Measurements from ENCODE around the gene LRFN2. TPM values are rescaled to one million over a fixed set of nuclear protein-coding genes. Genes with fewer than 3 reads are reported as not detected.

Gene LRFN2
- total and polyA plus RNA-seq, 2 experiments from 2014 or later = 0.29 to 2.5 TPM

DNA sequence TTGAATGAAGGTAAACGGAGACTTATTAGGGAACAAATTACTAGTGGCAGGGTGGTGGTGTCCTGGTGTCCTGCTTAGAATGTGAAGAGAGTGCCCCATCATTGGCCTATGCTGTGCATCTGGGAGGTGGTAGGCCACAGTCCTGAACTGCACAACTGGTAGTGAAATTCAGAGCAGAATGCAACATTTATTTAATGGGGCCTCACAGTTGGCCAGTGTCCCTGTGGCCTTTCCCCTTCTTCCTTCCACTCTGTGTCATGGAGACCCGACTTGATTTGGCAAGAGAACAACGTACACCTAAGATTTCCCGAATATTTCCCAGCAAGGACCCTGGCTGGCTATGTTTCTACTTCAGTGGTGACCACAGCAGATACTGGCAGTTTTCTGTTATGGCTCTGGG is 206.9 kb downstream of the LRFN2 start:
- no peaks in the 10 kb centered on the region for H3F3A ChIP-seq (replicated peaks; ENCODE audit: low read depth)
- no peaks in the 10 kb centered on the region for H3K9me3 Mint-ChIP-seq
- H3K27ac Mint-ChIP-seq = no peak overlapping the region
- no peak for ATAC-seq
- H3K36me3 Mint-ChIP-seq (ENCODE audit: low read depth) = no peaks in the 10 kb centered on the region
- peaks cover 12% of the 10 kb centered on the region for H3K9me2 ChIP-seq (ENCODE audit: insufficient read depth)
- H3K4me2 ChIP-seq = no peak overlapping the region
- no peak for TF ChIP-seq EZH2 (IDR thresholded peaks at IDR 0.05; ENCODE audit: low read depth, unreplicated experiment)
- TF ChIP-seq, protein P1, sequence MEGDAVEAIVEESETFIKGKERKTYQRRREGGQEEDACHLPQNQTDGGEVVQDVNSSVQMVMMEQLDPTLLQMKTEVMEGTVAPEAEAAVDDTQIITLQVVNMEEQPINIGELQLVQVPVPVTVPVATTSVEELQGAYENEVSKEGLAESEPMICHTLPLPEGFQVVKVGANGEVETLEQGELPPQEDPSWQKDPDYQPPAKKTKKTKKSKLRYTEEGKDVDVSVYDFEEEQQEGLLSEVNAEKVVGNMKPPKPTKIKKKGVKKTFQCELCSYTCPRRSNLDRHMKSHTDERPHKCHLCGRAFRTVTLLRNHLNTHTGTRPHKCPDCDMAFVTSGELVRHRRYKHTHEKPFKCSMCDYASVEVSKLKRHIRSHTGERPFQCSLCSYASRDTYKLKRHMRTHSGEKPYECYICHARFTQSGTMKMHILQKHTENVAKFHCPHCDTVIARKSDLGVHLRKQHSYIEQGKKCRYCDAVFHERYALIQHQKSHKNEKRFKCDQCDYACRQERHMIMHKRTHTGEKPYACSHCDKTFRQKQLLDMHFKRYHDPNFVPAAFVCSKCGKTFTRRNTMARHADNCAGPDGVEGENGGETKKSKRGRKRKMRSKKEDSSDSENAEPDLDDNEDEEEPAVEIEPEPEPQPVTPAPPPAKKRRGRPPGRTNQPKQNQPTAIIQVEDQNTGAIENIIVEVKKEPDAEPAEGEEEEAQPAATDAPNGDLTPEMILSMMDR (conservative IDR thresholded peaks at IDR 0.05; ENCODE audit: low read depth in 2 of 2) = no peak
- TF ChIP-seq JUNB (IDR thresholded peaks at IDR 0.05; ENCODE audit: unreplicated experiment) = no peak
- no peak for TF ChIP-seq NANOG (IDR thresholded peaks at IDR 0.05; ENCODE audit: borderline replicate concordance)
- TF ChIP-seq ZNF331 (CRISPR knock-in tag; IDR thresholded peaks at IDR 0.05; ENCODE audit: low read depth) = no peak
- no peak for TF ChIP-seq CREB1 (CRISPR knock-in tag; IDR thresholded peaks at IDR 0.05; ENCODE audit: low read depth)
- TF ChIP-seq, protein P2, sequence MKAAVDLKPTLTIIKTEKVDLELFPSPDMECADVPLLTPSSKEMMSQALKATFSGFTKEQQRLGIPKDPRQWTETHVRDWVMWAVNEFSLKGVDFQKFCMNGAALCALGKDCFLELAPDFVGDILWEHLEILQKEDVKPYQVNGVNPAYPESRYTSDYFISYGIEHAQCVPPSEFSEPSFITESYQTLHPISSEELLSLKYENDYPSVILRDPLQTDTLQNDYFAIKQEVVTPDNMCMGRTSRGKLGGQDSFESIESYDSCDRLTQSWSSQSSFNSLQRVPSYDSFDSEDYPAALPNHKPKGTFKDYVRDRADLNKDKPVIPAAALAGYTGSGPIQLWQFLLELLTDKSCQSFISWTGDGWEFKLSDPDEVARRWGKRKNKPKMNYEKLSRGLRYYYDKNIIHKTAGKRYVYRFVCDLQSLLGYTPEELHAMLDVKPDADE (IDR thresholded peaks at IDR 0.05) = no peak
- no peak for TF ChIP-seq STAT1 (IDR thresholded peaks at IDR 0.05; ENCODE audit: unreplicated experiment)
- no peak for TF ChIP-seq POLR2AphosphoS5 (IDR thresholded peaks at IDR 0.05; ENCODE audit: low read depth)
- TF ChIP-seq EZH2phosphoT487 (IDR thresholded peaks at IDR 0.05; ENCODE audit: unreplicated experiment) = no peak
- TF ChIP-seq, protein P3, sequence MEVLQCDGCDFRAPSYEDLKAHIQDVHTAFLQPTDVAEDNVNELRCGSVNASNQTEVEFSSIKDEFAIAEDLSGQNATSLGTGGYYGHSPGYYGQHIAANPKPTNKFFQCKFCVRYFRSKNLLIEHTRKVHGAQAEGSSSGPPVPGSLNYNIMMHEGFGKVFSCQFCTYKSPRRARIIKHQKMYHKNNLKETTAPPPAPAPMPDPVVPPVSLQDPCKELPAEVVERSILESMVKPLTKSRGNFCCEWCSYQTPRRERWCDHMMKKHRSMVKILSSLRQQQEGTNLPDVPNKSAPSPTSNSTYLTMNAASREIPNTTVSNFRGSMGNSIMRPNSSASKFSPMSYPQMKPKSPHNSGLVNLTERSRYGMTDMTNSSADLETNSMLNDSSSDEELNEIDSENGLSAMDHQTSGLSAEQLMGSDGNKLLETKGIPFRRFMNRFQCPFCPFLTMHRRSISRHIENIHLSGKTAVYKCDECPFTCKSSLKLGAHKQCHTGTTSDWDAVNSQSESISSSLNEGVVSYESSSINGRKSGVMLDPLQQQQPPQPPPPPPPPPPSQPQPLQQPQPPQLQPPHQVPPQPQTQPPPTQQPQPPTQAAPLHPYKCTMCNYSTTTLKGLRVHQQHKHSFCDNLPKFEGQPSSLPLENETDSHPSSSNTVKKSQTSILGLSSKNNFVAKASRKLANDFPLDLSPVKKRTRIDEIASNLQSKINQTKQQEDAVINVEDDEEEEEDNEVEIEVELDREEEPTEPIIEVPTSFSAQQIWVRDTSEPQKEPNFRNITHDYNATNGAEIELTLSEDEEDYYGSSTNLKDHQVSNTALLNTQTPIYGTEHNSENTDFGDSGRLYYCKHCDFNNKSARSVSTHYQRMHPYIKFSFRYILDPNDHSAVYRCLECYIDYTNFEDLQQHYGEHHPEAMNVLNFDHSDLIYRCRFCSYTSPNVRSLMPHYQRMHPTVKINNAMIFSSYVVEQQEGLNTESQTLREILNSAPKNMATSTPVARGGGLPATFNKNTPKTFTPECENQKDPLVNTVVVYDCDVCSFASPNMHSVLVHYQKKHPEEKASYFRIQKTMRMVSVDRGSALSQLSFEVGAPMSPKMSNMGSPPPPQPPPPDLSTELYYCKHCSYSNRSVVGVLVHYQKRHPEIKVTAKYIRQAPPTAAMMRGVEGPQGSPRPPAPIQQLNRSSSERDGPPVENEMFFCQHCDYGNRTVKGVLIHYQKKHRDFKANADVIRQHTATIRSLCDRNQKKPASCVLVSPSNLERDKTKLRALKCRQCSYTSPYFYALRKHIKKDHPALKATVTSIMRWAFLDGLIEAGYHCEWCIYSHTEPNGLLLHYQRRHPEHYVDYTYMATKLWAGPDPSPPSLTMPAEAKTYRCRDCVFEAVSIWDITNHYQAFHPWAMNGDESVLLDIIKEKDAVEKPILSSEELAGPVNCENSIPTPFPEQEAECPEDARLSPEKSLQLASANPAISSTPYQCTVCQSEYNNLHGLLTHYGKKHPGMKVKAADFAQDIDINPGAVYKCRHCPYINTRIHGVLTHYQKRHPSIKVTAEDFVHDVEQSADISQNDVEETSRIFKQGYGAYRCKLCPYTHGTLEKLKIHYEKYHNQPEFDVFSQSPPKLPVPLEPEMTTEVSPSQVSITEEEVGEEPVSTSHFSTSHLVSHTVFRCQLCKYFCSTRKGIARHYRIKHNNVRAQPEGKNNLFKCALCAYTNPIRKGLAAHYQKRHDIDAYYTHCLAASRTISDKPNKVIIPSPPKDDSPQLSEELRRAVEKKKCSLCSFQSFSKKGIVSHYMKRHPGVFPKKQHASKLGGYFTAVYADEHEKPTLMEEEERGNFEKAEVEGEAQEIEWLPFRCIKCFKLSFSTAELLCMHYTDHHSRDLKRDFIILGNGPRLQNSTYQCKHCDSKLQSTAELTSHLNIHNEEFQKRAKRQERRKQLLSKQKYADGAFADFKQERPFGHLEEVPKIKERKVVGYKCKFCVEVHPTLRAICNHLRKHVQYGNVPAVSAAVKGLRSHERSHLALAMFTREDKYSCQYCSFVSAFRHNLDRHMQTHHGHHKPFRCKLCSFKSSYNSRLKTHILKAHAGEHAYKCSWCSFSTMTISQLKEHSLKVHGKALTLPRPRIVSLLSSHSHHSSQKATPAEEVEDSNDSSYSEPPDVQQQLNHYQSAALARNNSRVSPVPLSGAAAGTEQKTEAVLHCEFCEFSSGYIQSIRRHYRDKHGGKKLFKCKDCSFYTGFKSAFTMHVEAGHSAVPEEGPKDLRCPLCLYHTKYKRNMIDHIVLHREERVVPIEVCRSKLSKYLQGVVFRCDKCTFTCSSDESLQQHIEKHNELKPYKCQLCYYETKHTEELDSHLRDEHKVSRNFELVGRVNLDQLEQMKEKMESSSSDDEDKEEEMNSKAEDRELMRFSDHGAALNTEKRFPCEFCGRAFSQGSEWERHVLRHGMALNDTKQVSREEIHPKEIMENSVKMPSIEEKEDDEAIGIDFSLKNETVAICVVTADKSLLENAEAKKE (CRISPR knock-in tag; IDR thresholded peaks at IDR 0.05) = no peak
- no peak for TF ChIP-seq ZNF114 (CRISPR knock-in tag; IDR thresholded peaks at IDR 0.05)
- TF ChIP-seq, protein P4, sequence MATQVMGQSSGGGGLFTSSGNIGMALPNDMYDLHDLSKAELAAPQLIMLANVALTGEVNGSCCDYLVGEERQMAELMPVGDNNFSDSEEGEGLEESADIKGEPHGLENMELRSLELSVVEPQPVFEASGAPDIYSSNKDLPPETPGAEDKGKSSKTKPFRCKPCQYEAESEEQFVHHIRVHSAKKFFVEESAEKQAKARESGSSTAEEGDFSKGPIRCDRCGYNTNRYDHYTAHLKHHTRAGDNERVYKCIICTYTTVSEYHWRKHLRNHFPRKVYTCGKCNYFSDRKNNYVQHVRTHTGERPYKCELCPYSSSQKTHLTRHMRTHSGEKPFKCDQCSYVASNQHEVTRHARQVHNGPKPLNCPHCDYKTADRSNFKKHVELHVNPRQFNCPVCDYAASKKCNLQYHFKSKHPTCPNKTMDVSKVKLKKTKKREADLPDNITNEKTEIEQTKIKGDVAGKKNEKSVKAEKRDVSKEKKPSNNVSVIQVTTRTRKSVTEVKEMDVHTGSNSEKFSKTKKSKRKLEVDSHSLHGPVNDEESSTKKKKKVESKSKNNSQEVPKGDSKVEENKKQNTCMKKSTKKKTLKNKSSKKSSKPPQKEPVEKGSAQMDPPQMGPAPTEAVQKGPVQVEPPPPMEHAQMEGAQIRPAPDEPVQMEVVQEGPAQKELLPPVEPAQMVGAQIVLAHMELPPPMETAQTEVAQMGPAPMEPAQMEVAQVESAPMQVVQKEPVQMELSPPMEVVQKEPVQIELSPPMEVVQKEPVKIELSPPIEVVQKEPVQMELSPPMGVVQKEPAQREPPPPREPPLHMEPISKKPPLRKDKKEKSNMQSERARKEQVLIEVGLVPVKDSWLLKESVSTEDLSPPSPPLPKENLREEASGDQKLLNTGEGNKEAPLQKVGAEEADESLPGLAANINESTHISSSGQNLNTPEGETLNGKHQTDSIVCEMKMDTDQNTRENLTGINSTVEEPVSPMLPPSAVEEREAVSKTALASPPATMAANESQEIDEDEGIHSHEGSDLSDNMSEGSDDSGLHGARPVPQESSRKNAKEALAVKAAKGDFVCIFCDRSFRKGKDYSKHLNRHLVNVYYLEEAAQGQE (IDR thresholded peaks at IDR 0.05; ENCODE audit: unreplicated experiment) = no peak
- H3K27me3 ChIP-seq (ENCODE audit: insufficient read depth) = no peaks in the 10 kb centered on the region
- no peak overlapping the region for H2AFZ ChIP-seq
- no peak overlapping the region for H3K27ac ChIP-seq (ENCODE audit: low read depth)
- peaks cover 12% of the 10 kb centered on the region for H3K27me3 Mint-ChIP-seq (ENCODE audit: insufficient read depth, low read depth, poor library complexity)
- H4K20me1 ChIP-seq (replicated peaks; ENCODE audit: insufficient read depth) = no peaks in the 10 kb centered on the region
- no peak for DNase-seq (ENCODE audit: low spot score)
- H3K79me2 ChIP-seq (replicated peaks; ENCODE audit: insufficient read depth) = no peaks in the 10 kb centered on the region
- H3K4me1 Mint-ChIP-seq = no peaks in the 10 kb centered on the region; the same call in 2 of the 3 replicates
- no peak overlapping the region for H3K4me3 ChIP-seq
- no peaks in the 10 kb centered on the region for H3K4me1 ChIP-seq (ENCODE audit: insufficient read depth)
- no peaks in the 10 kb centered on the region for H3K36me3 ChIP-seq (ENCODE audit: insufficient read depth)
- H3K4me3 Mint-ChIP-seq = no peak overlapping the region

All from GM23338 (cell line).